Right lobe of liver (tissue), 6 donors: ENCODE data around the gene AHDC1. TPM values are rescaled to one million over a fixed set of nuclear protein-coding genes. Genes with fewer than 3 reads are reported as not detected.
A peak's percentile ranks its signal among the peaks of the same experiment; 100 is the strongest.

Experiments used
- ATAC-seq, 4 donors: fragments of 200-7000 bp; cut with Tn5 transposase; one replicate each; pipeline ENCODE4 v1.9.1; 2020; ENCODE audit warnings: mild to moderate bottlenecking in 4 of 4, moderate library complexity in 4 of 4
- DNase-seq, 3 donors: peaks; one replicate each; pipeline ENCODE4 v3.0.0-alpha.2; 2020
- H3K27ac ChIP-seq, 3 donors: fragments of 200-600 bp; one replicate each; pipeline ENCODE4 v1.8.0; 2022
- H3K27me3 ChIP-seq, 2 donors: fragments of 200-600 bp; one replicate each; pipeline ENCODE4 v1.8.0; 2022
- H3K36me3 ChIP-seq, 4 donors: fragments of 200-600 bp; sonication (generic) in 1 of 4; one replicate each; pipeline versions ENCODE4 v1.5.1 to v1.8.0; 2017 to 2022; ENCODE audit warnings: control low read depth in 1 of 4
- H3K4me1 ChIP-seq, 4 donors: fragments of 200-600 bp; sonication (generic) in 1 of 4; one replicate each; pipeline versions ENCODE4 v1.5.1 to v1.8.0; 2017 to 2022; ENCODE audit warnings: control low read depth in 1 of 4
- H3K4me3 ChIP-seq, 3 donors: fragments of 200-600 bp; one replicate each; pipeline ENCODE4 v1.8.0; 2022
- H3K9me3 ChIP-seq, 4 donors: fragments of 200-600 bp; sonication (generic) in 1 of 4; one replicate each; pipeline versions ENCODE4 v1.5.1 to v1.8.0; 2017 to 2022; ENCODE audit warnings: control low read depth in 1 of 4
- POLR2A ChIP-seq: fragments of 450-650 bp; IDR thresholded peaks from one replicate; pipeline ENCODE4 v1.6.1; 2017; ENCODE audit warnings: antibody characterized with exemption, mild to moderate bottlenecking
- WGBS: methylation state at CpG from one replicate; pipeline ENCODE4 v1.1.6; 2018; ENCODE audit warnings: low coverage, low lambda C conversion rate; ENCODE audit not compliant: insufficient coverage; ENCODE audit errors: missing lambda C conversion rate; 5-methylcytosine and 5-hydroxymethylcytosine counted together
- intact Hi-C, 2 donors: fragments of 100-400 bp; cut with DNase I; formaldehyde crosslinking; loops; one replicate each; pipeline versions ENCODE4 v1.11.2 to v1.14.1; 2022
- total RNA-seq, 6 experiments: library from RNA; depleted of rRNA in 2 of 6; stranded (reverse); fragments of >200 nt in 2 of 6; fragmentation: NEBNext Ultra II Directional in 3 of 6; extraction: Animal tissue kit (Norgen Biotek cat#: 25700) in 3 of 6; gene quantifications; one replicate each; pipeline versions ENCODE4 v1.1.0 to v1.2.4, GENCODE V29; 2016 to 2023
- TF ChIP-seq, protein P1 (sequence below), 4 donors: fragments of 200-600 bp in 3 of 4; fragments of 450-650 bp in 1 of 4; IDR thresholded peaks; one replicate each; pipeline versions ENCODE4 v1.5.1 to v1.8.0; 2016 to 2022; ENCODE audit warnings: antibody characterized with exemption in 4 of 4, mild to moderate bottlenecking in 2 of 4
- donor health status: DM: no; HTN: yes; CAD: no.
- donor health status: DM: no; HTN: no; CAD: no.
- donor health status: DM: no; HTN: no; CAD: no.
- donor health status: DM: no; HTN: yes; CAD: no.
- donor health status: DM: no; HTN: yes; CAD: no.

The AHDC1 gene
- total RNA-seq, 6 experiments from 2014 or later = 5.5 to 21.3 (median 10.9) TPM

DNA sequence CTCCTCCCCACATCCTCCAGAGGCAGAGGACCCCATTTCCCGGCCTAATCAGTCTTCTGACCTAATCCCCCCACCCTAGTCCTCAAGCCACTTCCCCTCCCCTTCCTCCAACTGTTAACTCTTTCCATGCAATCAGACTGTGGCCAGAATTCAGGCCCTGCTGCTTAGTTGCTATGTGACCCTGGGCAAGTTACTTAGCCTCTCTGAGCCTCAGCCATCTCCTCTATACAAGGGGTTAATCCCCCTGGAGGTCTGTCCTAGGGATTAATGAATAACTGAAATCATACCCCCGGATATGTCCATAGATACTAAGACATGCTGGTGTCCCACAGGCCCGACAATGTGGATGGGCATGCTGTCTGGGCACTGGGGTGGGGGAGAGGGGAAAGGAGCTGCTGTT is 18.3 kb downstream of the AHDC1 start:
- Histone ChIP-seq H3K36me3 (no peaks in the 10 kb centered on the region), H3K9me3 (no peaks in the 10 kb centered on the region), H3K4me3 (no peak overlapping the region), H3K4me1 (peaks cover 0 to 11% (median 4%) of the 10 kb centered on the region in 4 donors), H3K27ac (no peak overlapping the region), H3K27me3 (no peaks in the 10 kb centered on the region)
- DNase-seq (no peak), ATAC-seq (no peak)
- no peak for TF ChIP-seq POLR2A
- TF ChIP-seq, protein P1, sequence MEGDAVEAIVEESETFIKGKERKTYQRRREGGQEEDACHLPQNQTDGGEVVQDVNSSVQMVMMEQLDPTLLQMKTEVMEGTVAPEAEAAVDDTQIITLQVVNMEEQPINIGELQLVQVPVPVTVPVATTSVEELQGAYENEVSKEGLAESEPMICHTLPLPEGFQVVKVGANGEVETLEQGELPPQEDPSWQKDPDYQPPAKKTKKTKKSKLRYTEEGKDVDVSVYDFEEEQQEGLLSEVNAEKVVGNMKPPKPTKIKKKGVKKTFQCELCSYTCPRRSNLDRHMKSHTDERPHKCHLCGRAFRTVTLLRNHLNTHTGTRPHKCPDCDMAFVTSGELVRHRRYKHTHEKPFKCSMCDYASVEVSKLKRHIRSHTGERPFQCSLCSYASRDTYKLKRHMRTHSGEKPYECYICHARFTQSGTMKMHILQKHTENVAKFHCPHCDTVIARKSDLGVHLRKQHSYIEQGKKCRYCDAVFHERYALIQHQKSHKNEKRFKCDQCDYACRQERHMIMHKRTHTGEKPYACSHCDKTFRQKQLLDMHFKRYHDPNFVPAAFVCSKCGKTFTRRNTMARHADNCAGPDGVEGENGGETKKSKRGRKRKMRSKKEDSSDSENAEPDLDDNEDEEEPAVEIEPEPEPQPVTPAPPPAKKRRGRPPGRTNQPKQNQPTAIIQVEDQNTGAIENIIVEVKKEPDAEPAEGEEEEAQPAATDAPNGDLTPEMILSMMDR (IDR thresholded peaks at IDR 0.05) = no peak
- WGBS = 35% methylated on average over 2 of the region's 3 CpGs
- intact Hi-C loops = no loop called here

DNA sequence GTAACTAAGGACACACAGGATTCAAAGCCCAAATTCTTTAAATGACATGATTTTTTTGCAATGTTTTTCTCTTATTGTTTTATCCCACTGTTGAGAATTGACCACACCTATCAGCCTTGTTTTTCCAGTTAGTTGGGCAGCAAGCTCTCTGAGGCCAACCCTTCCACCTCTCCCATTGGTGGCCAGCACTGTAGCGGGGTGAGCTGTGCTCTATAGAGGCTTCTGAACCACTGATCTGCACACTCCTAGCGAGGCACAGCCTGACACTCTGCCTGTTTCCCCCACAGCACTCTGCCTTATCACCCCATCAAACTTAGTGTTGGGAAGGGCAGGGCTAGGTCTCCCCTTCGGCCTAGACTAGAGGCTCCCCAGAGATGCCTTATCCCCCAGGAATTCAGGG is 19.5 kb downstream of the AHDC1 start:
- 100% methylated on average over 1 of the region's 3 CpGs for WGBS
- H3K9me3 ChIP-seq = no peaks in the 10 kb centered on the region
- TF ChIP-seq, protein P1 (IDR thresholded peaks at IDR 0.05) = no peak
- no peak for TF ChIP-seq POLR2A
- no peak for ATAC-seq
- no peak overlapping the region for H3K4me3 ChIP-seq
- peaks cover 0 to 11% (median 4%) of the 10 kb centered on the region in 4 donors for H3K4me1 ChIP-seq
- H3K36me3 ChIP-seq = no peaks in the 10 kb centered on the region
- intact Hi-C loops = no loop called here
- H3K27me3 ChIP-seq = no peaks in the 10 kb centered on the region
- no peak for DNase-seq
- H3K27ac ChIP-seq = no peak overlapping the region

DNA sequence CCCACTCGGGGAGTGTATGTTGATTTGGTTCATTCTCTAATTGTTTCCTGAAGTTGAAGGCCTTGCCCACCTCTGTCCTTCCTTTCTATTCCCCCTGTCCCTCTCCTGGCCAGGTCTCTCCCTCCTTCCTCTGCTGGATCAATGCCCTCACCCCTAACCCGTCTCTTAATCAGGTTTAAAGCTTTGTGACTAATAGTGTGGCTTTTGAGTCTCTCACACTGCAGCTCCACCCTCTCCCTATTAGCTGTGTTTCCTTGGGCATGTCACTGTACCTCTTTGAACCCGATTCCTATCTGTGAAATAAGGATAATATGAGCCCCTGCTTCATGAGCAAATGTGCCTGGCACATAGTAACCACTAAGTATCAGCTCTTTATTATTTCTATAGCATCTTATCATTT is 20.5 kb downstream of the AHDC1 start:
- H3K27me3 ChIP-seq = no peaks in the 10 kb centered on the region
- no peak for ATAC-seq
- TF ChIP-seq, protein P1 (IDR thresholded peaks at IDR 0.05) = no peak
- no peak for TF ChIP-seq POLR2A
- H3K9me3 ChIP-seq = no peaks in the 10 kb centered on the region
- 66% methylated on average over 3 of the region's 3 CpGs for WGBS
- no peaks in the 10 kb centered on the region for H3K36me3 ChIP-seq
- DNase-seq = no peak
- no peak overlapping the region for H3K27ac ChIP-seq
- intact Hi-C loops = no loop called here
- peaks cover 0 to 11% (median 4%) of the 10 kb centered on the region in 4 donors for H3K4me1 ChIP-seq
- H3K4me3 ChIP-seq = no peak overlapping the region

DNA sequence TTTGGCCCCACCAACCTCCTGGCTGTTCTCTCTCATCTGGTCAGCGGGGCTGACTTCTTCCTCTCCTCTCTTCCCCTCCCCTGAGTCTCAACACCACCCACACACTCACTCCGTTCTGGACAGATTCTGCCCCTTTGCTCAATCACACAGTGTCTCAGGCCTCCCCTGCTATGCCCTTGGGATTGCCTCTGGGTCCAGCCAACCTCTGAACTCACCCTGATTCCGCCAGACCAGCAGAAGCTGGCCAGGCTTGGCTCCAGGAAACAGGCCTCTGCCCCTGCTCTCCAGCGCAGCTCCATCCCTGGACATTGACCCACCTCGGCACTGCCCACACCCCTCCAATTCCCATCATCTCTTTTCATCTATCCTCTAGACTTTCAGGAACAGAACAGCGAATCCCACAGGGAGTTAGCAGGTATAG is 22.1 kb downstream of the AHDC1 start:
- peak; percentile 76 to 88 (median 87) for DNase-seq
- ATAC-seq = peak; percentile 94 to 98 (median 96)
- Histone ChIP-seq H3K36me3 (no peaks in the 10 kb centered on the region), H3K27ac (peak overlapping the region in 1 of 3 donors; percentile 73), H3K4me1 (peaks cover 0 to 11% (median 4%) of the 10 kb centered on the region in 4 donors), H3K27me3 (no peaks in the 10 kb centered on the region), H3K4me3 (no peak overlapping the region), H3K9me3 (no peaks in the 10 kb centered on the region)
- 39% methylated on average over 5 of the region's 6 CpGs for WGBS
- TF ChIP-seq POLR2A = no peak
- TF ChIP-seq, protein P1 (IDR thresholded peaks at IDR 0.05) = peak in 2 of 4 donors; percentile 6 to 24
- intact Hi-C loops = no loop called here
